ENCODE data around the gene OGDHL. TPM values are rescaled to one million over a fixed set of nuclear protein-coding genes. Genes with fewer than 3 reads are reported as not detected.
"Not testable (repeated sequence)": the region's sequence is repeated elsewhere in the genome, so short reads cannot be mapped to it uniquely, and the experiment has no call there.

Gene OGDHL
- total RNA-seq, 1 experiment from 2014 or later, result 21.4 TPM

- no TSS peak for BruUV-seq (replicated peaks)
- Mint-ChIP-seq H3K4me1 (ENCODE audit: low read depth, unreplicated experiment) (no peaks in the 10 kb centered on the region), H3K9me3 (ENCODE audit: unreplicated experiment) (no peaks in the 10 kb centered on the region), H3K27ac (ENCODE audit: unreplicated experiment) (no peak overlapping the region), H3K36me3 (ENCODE audit: insufficient read depth, unreplicated experiment) (no peaks in the 10 kb centered on the region), H3K27me3 (ENCODE audit: insufficient read depth, unreplicated experiment) (peaks cover 12% of the 10 kb centered on the region), H3K4me3 (ENCODE audit: unreplicated experiment) (no peak overlapping the region)
- Histone ChIP-seq H3K36me3 (ENCODE audit: control insufficient read depth, insufficient read depth, low read length) (no peaks in the 10 kb centered on the region), H3K9me3 (no peaks in the 10 kb centered on the region), H3K4me3 (ENCODE audit: low read depth, low read length) (no peak overlapping the region), H3K4me1 (no peaks in the 10 kb centered on the region), H3K27me3 (replicated peaks; ENCODE audit: control insufficient read depth, insufficient read depth, low read length) (no peaks in the 10 kb centered on the region)
- ChIA-PET CTCF (no interaction called here), POLR2A (no interaction called here)
- intact Hi-C loops (cut with micrococcal nuclease; ENCODE audit: unreplicated experiment), result no loop called here
- no peak for DNase-seq
- TF ChIP-seq CTCF (IDR thresholded peaks at IDR 0.05; ENCODE audit: insufficient read depth in 1 of 2, low read depth in 1 of 2, low read length in 1 of 2, severe bottlenecking in 1 of 2, unreplicated experiment in 1 of 2), result no peak
These were observed 12.9 kb upstream of the OGDHL start for GRCh38 chr10:49775014-49775413.

- H3K4me3 Mint-ChIP-seq (ENCODE audit: unreplicated experiment); H3K4me1 Mint-ChIP-seq (ENCODE audit: low read depth, unreplicated experiment); BruUV-seq (replicated peaks); H3K9me3 ChIP-seq; H3K4me3 ChIP-seq (ENCODE audit: low read depth, low read length); H3K27me3 ChIP-seq (replicated peaks; ENCODE audit: control insufficient read depth, insufficient read depth, low read length); H3K9me3 Mint-ChIP-seq (ENCODE audit: unreplicated experiment); H3K36me3 Mint-ChIP-seq (ENCODE audit: insufficient read depth, unreplicated experiment); H3K4me1 ChIP-seq; H3K36me3 ChIP-seq (ENCODE audit: control insufficient read depth, insufficient read depth, low read length); H3K27ac Mint-ChIP-seq (ENCODE audit: unreplicated experiment); DNase-seq; intact Hi-C loops (cut with micrococcal nuclease; ENCODE audit: unreplicated experiment): not testable (repeated sequence)
- H3K27me3 Mint-ChIP-seq (ENCODE audit: insufficient read depth, unreplicated experiment), result peaks cover 11% of the 10 kb centered on the region
- ChIA-PET CTCF (interaction anchor here (0.6 kb wide), 1 partner anchor 66 kb away, joined by 6 read pairs; no protein-coding TSS in a partner anchor), POLR2A (interaction anchor here (0.6 kb wide), 1 partner anchor 39 kb away, joined by 7 read pairs; no protein-coding TSS in a partner anchor)
These were observed 10.8 kb upstream of the OGDHL start for GRCh38 chr10:49772944-49773343.

DNA sequence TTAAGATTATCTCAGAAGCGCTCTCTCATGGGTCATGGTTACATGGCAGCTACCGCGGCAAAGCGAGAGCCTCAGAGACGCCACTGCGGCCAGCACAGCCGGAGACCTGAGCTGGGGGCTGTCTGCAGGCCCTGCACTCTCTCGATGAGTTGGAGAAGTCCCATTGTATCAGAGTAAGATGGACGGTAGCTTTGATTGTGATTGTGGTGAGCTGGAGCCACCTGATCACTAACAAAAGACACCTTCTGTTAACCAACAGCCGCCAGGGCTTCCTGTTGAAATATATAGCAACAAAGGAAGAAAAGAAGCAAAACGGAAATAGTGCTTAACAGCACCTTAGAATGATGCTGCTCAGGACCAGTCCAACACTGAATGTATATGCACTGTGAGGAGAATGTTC, 8.9 kb upstream of the OGDHL start:
- intact Hi-C loops (cut with micrococcal nuclease; ENCODE audit: unreplicated experiment); H3K4me1 Mint-ChIP-seq (ENCODE audit: low read depth, unreplicated experiment); H3K4me3 Mint-ChIP-seq (ENCODE audit: unreplicated experiment); H3K27me3 ChIP-seq (replicated peaks; ENCODE audit: control insufficient read depth, insufficient read depth, low read length); BruUV-seq (replicated peaks); POLR2A ChIA-PET; H3K9me3 ChIP-seq; DNase-seq; H3K4me1 ChIP-seq; H3K36me3 ChIP-seq (ENCODE audit: control insufficient read depth, insufficient read depth, low read length); CTCF ChIA-PET; H3K36me3 Mint-ChIP-seq (ENCODE audit: insufficient read depth, unreplicated experiment); H3K4me3 ChIP-seq (ENCODE audit: low read depth, low read length); H3K27ac Mint-ChIP-seq (ENCODE audit: unreplicated experiment): not testable (repeated sequence)
- Mint-ChIP-seq H3K9me3 (ENCODE audit: unreplicated experiment) (peaks cover 12% of the 10 kb centered on the region), H3K27me3 (ENCODE audit: insufficient read depth, unreplicated experiment) (peaks cover 11% of the 10 kb centered on the region)

GRCh38 chr10:49769692-49770091, 7.6 kb upstream of the OGDHL start:
- Histone ChIP-seq H3K4me3 (ENCODE audit: low read depth, low read length) (no peak overlapping the region), H3K9me3 (peaks cover 4% of the 10 kb centered on the region; the same call in 1 of the 2 replicates), H3K36me3 (ENCODE audit: control insufficient read depth, insufficient read depth, low read length) (no peaks in the 10 kb centered on the region), H3K27me3 (replicated peaks; ENCODE audit: control insufficient read depth, insufficient read depth, low read length) (no peaks in the 10 kb centered on the region), H3K4me1 (no peaks in the 10 kb centered on the region)
- no peak for DNase-seq
- Mint-ChIP-seq H3K4me3 (ENCODE audit: unreplicated experiment) (no peak overlapping the region), H3K27me3 (ENCODE audit: insufficient read depth, unreplicated experiment) (peaks cover 10% of the 10 kb centered on the region), H3K27ac (ENCODE audit: unreplicated experiment) (no peak overlapping the region), H3K9me3 (ENCODE audit: unreplicated experiment) (peaks cover 12% of the 10 kb centered on the region), H3K36me3 (ENCODE audit: insufficient read depth, unreplicated experiment) (no peaks in the 10 kb centered on the region), H3K4me1 (ENCODE audit: low read depth, unreplicated experiment) (no peaks in the 10 kb centered on the region)
- ChIA-PET POLR2A (no interaction called here), CTCF (interaction anchor here (0.7 kb wide), 1 partner anchor 172 kb away, joined by 5 read pairs; no protein-coding TSS in a partner anchor)
- no peak for TF ChIP-seq CTCF (IDR thresholded peaks at IDR 0.05; ENCODE audit: insufficient read depth in 1 of 2, low read depth in 1 of 2, low read length in 1 of 2, severe bottlenecking in 1 of 2, unreplicated experiment in 1 of 2)
- intact Hi-C loops (cut with micrococcal nuclease; ENCODE audit: unreplicated experiment), result no loop called here
- no TSS peak for BruUV-seq (replicated peaks)
